OCI-M2 (cell line): Measurements from ENCODE around the gene PNPLA2.

Experiments used
- DNase-seq: peaks from one replicate; lab custom pipeline; 2025; ENCODE audit not compliant: unreplicated experiment; lab: John Stamatoyannopoulos, UW

PNPLA2 gene

GRCh38 chr11:869399-870126 lies 50.8 kb downstream of the PNPLA2 start:
- no peak for DNase-seq

GRCh38 chr11:870127-870413 lies 51.4 kb downstream of the PNPLA2 start:
- no peak for DNase-seq

- DNase-seq = no peak
Observed at GRCh38 chr11:870418-870817, 51.7 kb downstream of the PNPLA2 start.

GRCh38 chr11:871472-871871 lies 52.8 kb downstream of the PNPLA2 start:
- DNase-seq = no peak

GRCh38 chr11:872799-873198 lies 54.1 kb downstream of the PNPLA2 start:
- no peak for DNase-seq

DNA sequence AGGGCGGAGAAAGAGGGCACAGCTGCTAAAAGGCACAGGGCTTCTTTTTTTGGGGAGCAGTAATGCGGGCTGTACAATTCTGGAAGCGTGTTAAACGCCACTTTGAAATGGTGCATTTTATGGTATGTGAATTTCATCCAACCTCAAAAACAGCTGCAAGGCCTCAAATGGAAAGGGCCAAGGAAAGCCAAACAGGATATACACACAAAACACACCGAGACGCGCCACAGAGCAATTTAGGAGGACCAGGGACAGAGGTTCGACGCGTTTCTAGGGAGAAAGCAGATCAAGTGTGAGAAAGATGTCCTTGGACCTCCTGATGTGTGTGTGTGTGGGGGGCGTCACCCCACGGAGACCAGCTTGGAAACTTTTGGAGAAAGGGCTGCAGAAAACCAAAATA lies 55.0 kb downstream of the PNPLA2 start:
- DNase-seq = no peak
